Sigmoid colon (tissue), 7 donors: ENCODE results near the gene CORO1C. TPM values are rescaled to one million over a fixed set of nuclear protein-coding genes. Genes with fewer than 3 reads are reported as not detected.

ENCODE experiments used
- DNase-seq: peaks from one replicate; pipeline ENCODE4 v3.0.0-alpha.2; 2019
- H3K27ac ChIP-seq, 4 donors: fragments of 200-600 bp; sonication (generic); one replicate each; pipeline ENCODE4 v1.5.1; 2016 to 2019; ENCODE audit warnings: mild to moderate bottlenecking in 1 of 4
- H3K27me3 ChIP-seq, 3 donors: fragments of 200-600 bp; sonication (generic); one replicate each; pipeline ENCODE4 v1.5.1; 2019; ENCODE audit warnings: mild to moderate bottlenecking in 1 of 3
- H3K36me3 ChIP-seq, 4 donors: fragments of 200-600 bp; sonication (generic); one replicate each; pipeline ENCODE4 v1.5.1; 2016 to 2019
- H3K4me1 ChIP-seq, 4 donors: fragments of 200-600 bp; sonication (generic); one replicate each; pipeline ENCODE4 v1.5.1; 2017 to 2019
- H3K4me3 ChIP-seq, 4 donors: fragments of 200-600 bp; sonication (generic); one replicate each; pipeline ENCODE4 v1.5.1; 2017 to 2019; ENCODE audit warnings: mild to moderate bottlenecking in 2 of 4, moderate library complexity in 1 of 4
- H3K9me3 ChIP-seq, 4 donors: fragments of 200-600 bp in 3 of 4; sonication (generic) in 3 of 4; one replicate each; pipeline versions ENCODE4 v1.5.1 to v1.6.1; 2013 to 2019
- EP300 ChIP-seq, 4 donors: sonication (generic); formaldehyde crosslinking; IDR thresholded peaks; one replicate each; pipeline ENCODE4 v1.6.1; 2017; ENCODE audit warnings: antibody characterized with exemption in 4 of 4
- POLR2A ChIP-seq, 2 donors: fragments of 450-650 bp; IDR thresholded peaks; one replicate each; pipeline ENCODE4 v1.6.1; 2016; ENCODE audit warnings: antibody characterized with exemption in 2 of 2, mild to moderate bottlenecking in 2 of 2, moderate library complexity in 2 of 2
- POLR2AphosphoS5 ChIP-seq, 4 donors: sonication (generic); formaldehyde crosslinking; IDR thresholded peaks; one replicate each; pipeline ENCODE4 v1.6.1; 2017; ENCODE audit warnings: antibody characterized with exemption in 4 of 4
- WGBS, 2 donors: extraction: QIAGEN DNeasy Blood & Tissue Kit; methylation state at CpG; one replicate each; pipeline ENCODE4 v1.1.7; 2013; 5-methylcytosine and 5-hydroxymethylcytosine counted together
- intact Hi-C: fragments of 100-400 bp; cut with DNase I; formaldehyde crosslinking; loops from one replicate; pipeline ENCODE4 v1.15.1; 2023
- polyA plus RNA-seq, 3 donors: library from polyadenylated mRNA; stranded (reverse); fragments of 200-250 nt; gene quantifications; one replicate each; pipeline ENCODE4 v1.2.3, GENCODE V29; 2013
- total RNA-seq, 4 donors: library from RNA; depleted of rRNA; stranded (reverse); fragments of >200 nt; gene quantifications; one replicate each; pipeline ENCODE4 v1.1.0, GENCODE V29; 2016
- TF ChIP-seq, protein P1 (sequence below), 4 experiments: fragments of 450-650 bp in 3 of 4; fragments of 200-600 bp in 1 of 4; IDR thresholded peaks; one replicate each; pipeline ENCODE4 v1.5.1; 2016 to 2019; ENCODE audit warnings: antibody characterized with exemption in 4 of 4, mild to moderate bottlenecking in 3 of 4, moderate library complexity in 2 of 4
- donor health status: healthy with polysubstance abuse.
- donor health status: Bipolar disorder and iron deficiency.
- donor health status: healthy.

CORO1C gene
- total and polyA plus RNA-seq, 7 donors = 38.4 to 569 (median 247) TPM

GRCh38 chr12:108635997-108636808 is 95.1 kb downstream of the CORO1C start:
- Histone ChIP-seq H3K36me3 (no peaks in the 10 kb centered on the region), H3K4me3 (no peak overlapping the region), H3K27ac (no peak overlapping the region), H3K27me3 (no peaks in the 10 kb centered on the region), H3K9me3 (no peaks in the 10 kb centered on the region), H3K4me1 (peaks cover 0 to 64% (median 37%) of the 10 kb centered on the region in 4 donors)
- WGBS, 2 donors = 43 to 50% methylated on average over 6 of the region's 6 CpGs
- no peak for DNase-seq
- intact Hi-C loops = loop anchor here (10.0 kb wide), 1 partner anchor 459 kb away; the partner anchor contains the start of genes ALKBH2 and UNG
- TF ChIP-seq EP300 (IDR thresholded peaks at IDR 0.05) (no peak), POLR2AphosphoS5 (IDR thresholded peaks at IDR 0.05) (no peak), POLR2A (IDR thresholded peaks at IDR 0.05) (no peak)
- TF ChIP-seq, protein P1, sequence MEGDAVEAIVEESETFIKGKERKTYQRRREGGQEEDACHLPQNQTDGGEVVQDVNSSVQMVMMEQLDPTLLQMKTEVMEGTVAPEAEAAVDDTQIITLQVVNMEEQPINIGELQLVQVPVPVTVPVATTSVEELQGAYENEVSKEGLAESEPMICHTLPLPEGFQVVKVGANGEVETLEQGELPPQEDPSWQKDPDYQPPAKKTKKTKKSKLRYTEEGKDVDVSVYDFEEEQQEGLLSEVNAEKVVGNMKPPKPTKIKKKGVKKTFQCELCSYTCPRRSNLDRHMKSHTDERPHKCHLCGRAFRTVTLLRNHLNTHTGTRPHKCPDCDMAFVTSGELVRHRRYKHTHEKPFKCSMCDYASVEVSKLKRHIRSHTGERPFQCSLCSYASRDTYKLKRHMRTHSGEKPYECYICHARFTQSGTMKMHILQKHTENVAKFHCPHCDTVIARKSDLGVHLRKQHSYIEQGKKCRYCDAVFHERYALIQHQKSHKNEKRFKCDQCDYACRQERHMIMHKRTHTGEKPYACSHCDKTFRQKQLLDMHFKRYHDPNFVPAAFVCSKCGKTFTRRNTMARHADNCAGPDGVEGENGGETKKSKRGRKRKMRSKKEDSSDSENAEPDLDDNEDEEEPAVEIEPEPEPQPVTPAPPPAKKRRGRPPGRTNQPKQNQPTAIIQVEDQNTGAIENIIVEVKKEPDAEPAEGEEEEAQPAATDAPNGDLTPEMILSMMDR (IDR thresholded peaks at IDR 0.05) = no peak

- H3K27ac ChIP-seq = peak overlapping the region in 2 of 4 donors; percentile 15 to 27
- peaks cover 0 to 64% (median 40%) of the 10 kb centered on the region in 4 donors for H3K4me1 ChIP-seq
- DNase-seq = no peak
- H3K9me3 ChIP-seq = no peaks in the 10 kb centered on the region
- 30 to 49% methylated on average over 15 of the region's 15 CpGs for WGBS, 2 donors
- intact Hi-C loops = loop anchor here (10.0 kb wide), 1 partner anchor 459 kb away; the partner anchor contains the start of genes ALKBH2 and UNG
- H3K36me3 ChIP-seq = no peaks in the 10 kb centered on the region
- no peaks in the 10 kb centered on the region for H3K27me3 ChIP-seq
- TF ChIP-seq EP300 (IDR thresholded peaks at IDR 0.05) = no peak
- TF ChIP-seq POLR2AphosphoS5 (IDR thresholded peaks at IDR 0.05) = no peak
- TF ChIP-seq, protein P1 (IDR thresholded peaks at IDR 0.05) = no peak
- TF ChIP-seq POLR2A (IDR thresholded peaks at IDR 0.05) = no peak
- H3K4me3 ChIP-seq = no peak overlapping the region
Measured at GRCh38 chr12:108635201-108635996, 95.9 kb downstream of the CORO1C start.

DNA sequence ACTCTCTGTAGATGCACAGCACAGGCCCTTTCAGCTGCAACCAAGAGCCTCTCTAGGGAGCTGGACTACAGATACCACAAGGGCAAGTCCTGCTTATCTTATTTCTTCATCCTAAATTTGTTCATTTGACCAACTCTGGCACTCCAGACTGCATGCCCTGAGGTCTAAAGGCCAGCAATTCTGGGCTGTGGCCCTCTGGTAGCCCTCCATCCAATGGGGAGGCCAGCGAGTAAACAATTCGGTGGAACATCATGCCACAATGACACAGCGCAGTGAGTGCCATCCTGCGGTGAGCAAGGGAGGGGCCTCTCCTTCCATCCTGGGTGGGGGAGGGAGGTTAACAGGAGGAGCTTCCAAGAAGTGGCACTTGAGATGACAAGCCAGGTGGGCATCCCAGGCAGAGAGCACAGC is 97.0 kb downstream of the CORO1C start:
- Histone ChIP-seq H3K4me1 (peaks cover 0 to 69% (median 50%) of the 10 kb centered on the region in 4 donors), H3K4me3 (no peak overlapping the region), H3K27ac (peak overlapping the region in 2 of 4 donors; percentile 50 to 51), H3K9me3 (no peaks in the 10 kb centered on the region), H3K36me3 (no peaks in the 10 kb centered on the region), H3K27me3 (no peaks in the 10 kb centered on the region)
- intact Hi-C loops = loop anchor here (10.0 kb wide), 1 partner anchor 460 kb away; the partner anchor contains the start of genes ALKBH2 and UNG
- DNase-seq = no peak
- TF ChIP-seq, protein P1 (IDR thresholded peaks at IDR 0.05) = no peak
- TF ChIP-seq POLR2AphosphoS5 (IDR thresholded peaks at IDR 0.05) (no peak), EP300 (IDR thresholded peaks at IDR 0.05) (no peak), POLR2A (IDR thresholded peaks at IDR 0.05) (no peak)
- WGBS, 2 donors = 42 to 79% methylated on average over 4 of the region's 4 CpGs

DNA sequence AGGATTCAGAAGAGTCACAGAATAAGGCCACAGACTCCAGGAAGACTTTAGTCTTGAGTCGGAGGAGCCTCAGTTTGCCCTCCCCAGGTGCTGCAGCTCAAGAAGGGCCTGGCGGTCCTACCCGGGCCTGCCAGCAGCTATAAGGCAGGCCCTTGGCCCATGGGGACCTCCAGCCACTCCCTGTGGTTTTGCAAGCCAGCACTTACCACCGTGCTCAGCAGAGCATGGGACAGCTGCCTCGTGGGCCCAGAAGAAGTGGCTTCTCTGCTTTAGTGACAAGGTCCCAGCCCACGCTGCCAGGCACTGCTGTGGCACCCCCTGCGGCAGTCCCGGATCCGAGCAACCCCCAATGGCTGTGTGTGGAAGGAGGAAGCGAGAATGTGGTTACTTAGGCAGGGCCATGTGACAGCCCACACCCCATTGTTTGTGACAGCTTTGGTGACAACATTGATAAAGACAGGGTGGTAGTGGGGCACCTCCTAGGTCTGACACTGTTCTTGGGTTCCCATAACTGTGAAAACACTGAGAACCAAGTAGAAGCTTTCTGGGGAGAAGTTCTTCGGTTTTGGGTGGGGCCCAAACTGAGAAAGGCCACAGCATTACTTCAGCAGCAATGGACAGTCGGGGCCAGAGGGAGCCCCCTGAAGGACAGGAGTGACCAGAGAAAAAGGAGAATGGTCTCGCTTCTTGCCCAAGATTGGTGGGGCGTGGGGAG is 97.6 kb downstream of the CORO1C start, which contains the start of gene SELPLG:
TSS of gene SELPLG (minus strand) at position 361 of the 715 bp plus-strand sequence. CDS start 9,587 bp downstream, outside the sequence.
- H3K27ac ChIP-seq = peak within 1 kb of the TSS; percentile 17 to 51 (median 34)
- WGBS, 2 donors = 40 to 74% methylated on average over 14 of the region's 14 CpGs
- H3K4me1 ChIP-seq = peaks cover 0 to 69% (median 50%) of the 10 kb centered on the region in 4 donors
- H3K27me3 ChIP-seq = no peaks in the 10 kb centered on the region
- peak; percentile 81 for DNase-seq
- peak within 1 kb of the TSS in 2 of 4 donors; percentile 22 to 25 for H3K4me3 ChIP-seq
- no peaks in the 10 kb centered on the region for H3K36me3 ChIP-seq
- intact Hi-C loops = loop anchor here (10.0 kb wide), 1 partner anchor 461 kb away; the partner anchor contains the start of genes ALKBH2 and UNG
- TF ChIP-seq EP300 (IDR thresholded peaks at IDR 0.05) (no peak), POLR2AphosphoS5 (IDR thresholded peaks at IDR 0.05) (peak in 3 of 4 donors; percentile 20 to 48 (median 27))
- H3K9me3 ChIP-seq = no peaks in the 10 kb centered on the region
